Stimulated activated CD4-positive, alpha-beta T cell treated with anti-CD3 and anti-CD28 coated beads, Interleukin-12 subunit alpha, Interleukin-12 subunit beta, amount 100 ng/mL, for 24 hours (primary cell): ENCODE measurements around the gene PAK2.
A peak's percentile ranks its signal among the peaks of the same experiment; 100 is the strongest.
"Not testable (repeated sequence)": the region's sequence is repeated elsewhere in the genome, so short reads cannot be mapped to it uniquely, and the experiment has no call there.

Source experiments
- DNase-seq, 2 experiments: peaks; one replicate each; pipeline ENCODE4 v3.0.0-alpha.2; 2020; ENCODE audit warnings: low read depth in 2 of 2

PAK2 gene

DNA sequence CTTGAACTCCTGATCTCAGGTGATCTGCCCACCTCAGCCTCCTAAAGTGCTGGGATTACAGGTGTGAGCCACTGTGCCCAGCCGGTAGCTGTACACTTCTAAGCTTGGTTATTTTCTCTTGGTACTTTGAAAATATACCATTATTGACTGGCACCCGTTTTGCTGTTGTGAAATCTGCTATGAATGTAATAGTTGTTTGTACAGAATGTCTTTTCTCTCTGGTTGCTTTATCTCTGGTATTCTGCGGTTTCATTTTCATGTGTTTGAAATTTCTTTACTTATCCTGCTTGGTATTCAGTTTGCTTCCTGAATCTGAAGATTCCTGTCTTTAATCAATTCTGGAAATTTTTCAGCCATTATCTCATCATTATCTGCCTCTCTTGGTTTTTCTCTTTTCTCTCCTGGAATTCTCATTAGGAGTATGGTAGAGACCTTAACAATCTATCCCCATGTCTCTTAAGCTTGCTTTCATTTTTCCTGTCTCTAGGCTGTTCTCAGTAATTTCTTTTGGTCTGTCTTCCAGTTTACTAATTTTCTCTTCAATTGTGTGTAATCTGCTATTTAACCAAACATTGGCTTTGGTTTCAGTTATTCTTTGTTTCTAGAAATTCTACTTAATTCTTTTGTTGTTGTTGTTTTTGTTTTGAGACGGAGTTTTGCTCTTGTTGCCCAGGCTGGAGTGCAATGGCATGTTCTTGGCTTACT is 2.8 kb upstream of the PAK2 start:
- DNase-seq = no peak

DNA sequence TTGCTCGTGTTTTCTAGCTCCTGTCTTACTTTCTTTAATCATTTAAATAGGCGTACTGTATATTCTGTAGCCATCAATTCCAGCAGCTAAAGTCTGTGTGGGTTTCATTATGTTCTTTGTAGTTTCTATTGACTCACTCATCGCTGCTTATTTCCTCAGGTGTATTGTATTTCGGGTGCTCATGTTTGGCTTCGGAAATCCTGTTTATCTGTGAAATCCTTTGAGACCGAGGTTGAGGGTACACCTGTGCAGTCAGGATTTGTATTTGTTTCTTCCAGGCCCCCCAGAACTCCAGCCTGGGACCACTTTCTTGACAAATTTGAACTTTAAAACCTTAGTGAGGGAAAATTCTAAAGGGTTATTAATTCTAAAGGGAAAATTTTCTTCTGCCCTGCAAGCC is 2.0 kb upstream of the PAK2 start:
- DNase-seq = no peak

DNA sequence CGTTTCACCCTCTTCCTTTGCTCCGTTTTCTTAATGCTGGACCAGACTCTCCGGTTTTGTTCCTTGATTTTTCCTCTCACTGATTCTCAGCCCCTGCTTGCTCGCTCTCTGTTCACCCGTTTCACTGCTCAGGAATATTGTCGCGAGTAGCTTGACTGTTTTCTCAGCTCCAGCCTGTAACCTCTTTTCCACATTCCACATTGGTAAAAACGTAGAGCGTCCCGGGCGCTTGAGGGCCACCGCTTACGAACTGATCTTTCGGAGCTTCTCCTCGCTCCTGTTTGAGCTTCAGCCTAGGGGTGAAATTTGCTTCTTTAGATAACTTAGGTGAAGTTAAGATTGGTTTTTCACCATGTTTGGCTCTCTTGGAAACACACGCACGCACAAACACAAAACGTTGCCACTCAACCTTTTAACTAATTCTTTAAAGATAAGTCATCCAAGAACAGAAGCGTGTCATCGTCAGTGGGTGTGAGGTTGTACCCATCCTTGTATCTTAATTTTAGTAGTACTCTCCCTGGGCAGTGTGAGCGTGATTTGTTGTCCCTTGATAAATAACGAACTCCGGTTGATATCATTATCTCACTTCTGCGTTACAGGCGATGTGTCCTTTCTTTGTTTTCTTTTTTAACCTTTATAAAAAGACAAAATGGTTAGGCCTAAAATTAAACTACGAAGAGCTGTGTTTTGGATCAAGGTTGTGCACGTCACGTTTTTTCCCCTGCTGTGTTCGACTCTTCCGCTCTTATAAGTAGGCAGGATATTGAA is 1.0 kb downstream of the PAK2 start:
- DNase-seq = peak in 1 of 2 experiments; percentile 32

DNA sequence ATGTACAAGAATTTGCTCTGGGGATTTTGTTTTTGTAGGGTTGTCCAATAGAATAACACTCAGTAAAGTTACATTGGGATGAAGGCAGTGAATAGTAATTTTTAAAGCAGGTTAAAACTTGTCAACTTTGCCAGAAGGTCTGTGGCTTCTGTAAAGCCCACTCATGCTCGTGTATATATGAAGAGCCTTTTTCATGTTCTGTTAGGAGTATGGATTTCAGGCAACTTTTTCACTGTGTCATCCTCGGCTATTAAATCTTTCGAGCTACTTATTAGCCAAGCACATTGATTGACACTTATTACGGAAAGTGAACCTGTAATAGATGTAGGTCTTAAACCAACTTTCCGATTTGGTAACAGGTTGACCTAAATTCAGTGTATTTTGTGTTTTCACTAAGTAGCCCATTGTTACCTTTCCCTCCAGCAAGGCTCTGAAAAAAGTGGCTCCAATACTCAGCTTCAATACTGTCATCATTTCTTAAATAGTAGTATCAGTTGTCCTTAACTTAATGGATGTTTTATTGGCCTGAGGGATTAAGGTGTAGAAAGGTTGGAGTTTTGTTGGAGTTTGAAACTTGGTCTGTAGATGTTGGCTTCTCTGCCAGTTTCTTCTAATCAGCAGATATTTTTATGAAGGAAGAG is 1.7 kb downstream of the PAK2 start:
- DNase-seq = no peak

DNA sequence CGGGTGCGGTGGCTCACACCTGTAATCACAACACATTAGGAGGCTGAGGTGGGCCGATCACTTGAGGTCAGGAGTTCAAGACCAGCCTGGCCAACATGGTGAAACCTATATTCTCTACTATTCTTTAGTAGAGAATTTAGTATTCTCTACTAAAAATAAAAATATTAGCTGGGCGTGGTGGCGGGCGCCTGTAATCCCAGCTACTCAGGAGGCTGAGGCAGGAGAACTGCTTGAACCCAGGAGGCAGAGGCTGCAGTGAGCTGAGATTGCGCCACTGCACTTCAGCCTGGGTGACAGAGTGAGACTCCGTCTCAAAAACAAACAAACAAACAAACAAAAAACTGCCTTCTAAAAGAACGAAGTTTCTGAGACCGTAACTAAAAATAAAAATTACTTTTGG is 3.9 kb downstream of the PAK2 start:
- DNase-seq = not testable (repeated sequence)

DNA sequence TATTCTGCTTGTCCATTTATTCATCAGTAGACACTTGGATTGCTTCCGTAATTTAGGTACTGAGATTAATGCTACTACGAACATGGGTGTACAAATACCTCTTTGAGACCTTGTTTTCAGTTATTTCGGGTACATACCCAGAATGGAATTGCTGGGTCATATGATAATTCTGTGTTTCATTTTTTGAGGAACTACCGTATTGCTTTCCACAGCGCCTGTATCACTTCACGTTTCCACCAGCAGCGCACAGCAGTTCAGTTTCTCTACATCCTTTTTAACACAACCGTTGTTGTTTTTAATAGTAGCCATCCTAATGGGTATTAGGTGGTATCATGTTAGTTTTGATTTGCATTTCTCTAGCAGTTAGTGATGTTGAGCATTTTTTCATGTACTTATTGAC is 9.5 kb downstream of the PAK2 start:
- no peak for DNase-seq

DNA sequence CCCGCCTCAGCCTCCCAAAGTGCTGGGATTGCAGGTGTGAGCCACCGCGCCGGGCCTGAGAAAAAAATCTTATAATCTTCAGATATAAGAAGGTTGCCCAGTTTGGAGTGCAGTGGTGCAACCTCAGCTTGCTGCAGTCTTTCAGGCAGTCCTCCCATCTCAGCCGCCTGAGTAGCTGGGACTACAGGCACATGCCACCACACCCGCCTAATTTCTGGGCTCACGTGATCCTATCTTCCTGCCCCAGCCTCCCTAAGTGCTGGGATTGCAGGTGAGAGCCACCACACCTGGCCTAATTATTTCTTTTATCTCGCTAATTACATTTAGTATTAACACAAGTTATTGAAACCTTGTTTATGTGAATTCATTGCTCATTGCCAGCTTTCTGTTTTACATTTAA is 13.5 kb downstream of the PAK2 start:
- no peak for DNase-seq

DNA sequence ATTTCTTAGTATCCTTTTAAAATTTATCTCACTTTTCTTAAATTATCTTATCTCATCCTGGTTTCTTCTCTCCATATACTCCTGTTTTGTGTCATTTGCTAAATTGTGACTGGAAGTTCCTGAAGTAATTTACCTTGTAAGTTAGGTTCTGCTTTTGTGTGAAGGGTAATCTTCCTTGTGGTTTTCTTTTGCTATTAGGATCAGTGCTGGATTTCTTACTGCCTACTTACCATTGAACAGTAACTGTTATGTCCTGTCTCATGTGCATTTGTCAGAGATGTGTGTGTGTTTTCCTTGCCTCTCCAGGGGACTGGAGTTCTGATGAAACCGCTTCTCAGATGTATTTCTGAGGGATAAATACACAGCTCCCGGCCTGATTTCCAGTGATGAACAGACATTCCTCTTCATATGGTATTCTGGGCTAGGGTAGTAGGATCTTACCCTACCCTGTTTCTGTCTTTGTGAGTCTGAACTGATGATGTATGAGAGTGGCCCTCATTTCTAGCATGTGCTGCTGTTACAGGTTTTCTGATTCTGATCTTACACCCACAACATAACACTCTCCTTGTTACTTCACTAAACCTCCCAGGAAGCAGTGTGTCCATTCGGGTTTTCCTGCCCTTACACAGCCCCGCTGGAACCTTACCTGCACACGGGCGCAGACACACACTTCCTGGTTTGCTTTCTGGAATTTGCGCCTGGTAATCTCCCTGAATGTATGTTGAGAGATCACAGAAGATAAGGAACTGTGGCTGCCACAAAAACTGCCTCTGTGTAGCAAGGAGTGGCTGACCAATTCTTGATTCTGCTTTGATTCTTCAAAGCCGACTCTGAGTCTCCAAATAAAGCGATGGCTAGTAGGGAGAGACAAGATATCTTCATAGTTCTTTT is 14.7 kb downstream of the PAK2 start:
- DNase-seq = no peak

DNA sequence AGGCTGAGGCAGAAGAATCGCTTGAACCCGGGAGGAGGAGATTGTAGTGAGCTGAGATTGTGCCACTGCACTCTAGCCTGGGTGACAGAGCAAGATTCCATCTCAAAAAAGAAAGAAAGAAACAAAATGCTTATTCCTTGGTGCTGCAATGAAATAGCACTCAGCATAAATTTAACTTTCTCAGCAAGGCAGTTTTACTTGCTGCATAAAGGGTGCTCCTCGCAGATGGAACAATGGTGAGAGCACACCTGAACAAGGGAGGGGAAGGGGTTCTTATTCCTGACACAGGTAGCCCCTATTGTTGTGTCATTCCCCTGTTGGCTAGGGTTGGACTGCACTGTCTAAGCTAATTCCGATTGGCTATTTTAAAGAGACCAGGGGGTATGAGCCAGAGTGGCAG is 17.1 kb downstream of the PAK2 start:
- no peak for DNase-seq

DNA sequence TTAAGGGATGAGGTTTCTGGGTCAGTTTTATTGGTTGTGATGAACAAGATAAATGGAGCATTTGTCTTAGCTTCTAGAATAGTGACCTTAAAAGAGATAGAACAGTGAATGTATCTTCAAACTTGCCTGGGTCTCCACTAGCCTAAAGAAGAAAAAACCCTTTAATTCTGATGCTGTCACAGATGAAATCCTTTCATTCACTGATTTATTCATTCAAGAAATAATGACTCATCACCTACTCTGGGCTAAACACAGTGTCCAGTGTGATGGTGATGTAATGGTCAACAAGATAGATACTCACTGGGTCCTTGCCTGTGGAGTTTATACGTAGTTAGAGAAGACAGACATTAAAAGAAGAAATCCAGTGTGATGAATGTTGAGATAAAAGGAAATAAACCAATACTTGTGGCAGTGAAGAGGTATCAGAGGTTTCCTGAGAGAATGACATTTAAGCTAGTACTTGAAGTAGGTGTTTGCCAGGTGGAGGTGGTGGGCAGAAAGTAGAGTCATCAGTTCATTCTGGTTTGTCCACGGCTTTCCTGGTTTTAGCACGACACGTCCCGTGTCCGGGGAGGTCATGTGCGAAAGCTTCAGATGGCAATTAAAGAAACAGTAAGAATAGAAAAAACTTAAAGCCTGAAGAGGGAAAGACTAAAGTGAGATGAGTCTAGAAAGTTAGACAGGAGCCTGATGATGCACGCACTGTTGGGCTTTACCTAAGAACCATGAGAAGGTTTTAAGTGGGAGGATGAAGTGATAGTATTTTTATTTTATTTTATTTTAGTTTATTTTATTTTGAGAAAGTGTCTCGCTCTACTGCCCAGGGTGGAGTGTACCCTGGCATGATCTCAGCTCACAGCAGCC is 18.5 kb downstream of the PAK2 start:
- no peak for DNase-seq

DNA sequence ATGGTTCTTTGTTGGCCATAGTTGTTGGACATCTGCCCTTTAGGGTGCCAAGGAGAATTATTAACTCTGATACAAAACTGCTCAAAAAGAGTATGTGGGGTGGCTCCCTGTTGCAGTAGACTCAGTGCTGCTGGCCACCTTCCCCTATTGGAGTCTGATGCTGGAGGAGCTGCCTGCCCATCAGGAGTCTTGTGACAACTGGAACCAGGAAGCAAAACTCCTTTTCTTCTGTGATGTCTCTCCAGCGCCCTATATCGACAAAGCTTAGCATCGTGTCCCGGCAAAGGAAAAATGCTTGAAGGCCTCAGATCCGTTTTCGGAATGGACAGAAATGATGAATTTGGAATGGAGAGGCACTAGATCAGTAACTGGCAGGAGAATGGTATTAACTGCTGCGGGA is 23.5 kb downstream of the PAK2 start:
- DNase-seq = no peak

DNA sequence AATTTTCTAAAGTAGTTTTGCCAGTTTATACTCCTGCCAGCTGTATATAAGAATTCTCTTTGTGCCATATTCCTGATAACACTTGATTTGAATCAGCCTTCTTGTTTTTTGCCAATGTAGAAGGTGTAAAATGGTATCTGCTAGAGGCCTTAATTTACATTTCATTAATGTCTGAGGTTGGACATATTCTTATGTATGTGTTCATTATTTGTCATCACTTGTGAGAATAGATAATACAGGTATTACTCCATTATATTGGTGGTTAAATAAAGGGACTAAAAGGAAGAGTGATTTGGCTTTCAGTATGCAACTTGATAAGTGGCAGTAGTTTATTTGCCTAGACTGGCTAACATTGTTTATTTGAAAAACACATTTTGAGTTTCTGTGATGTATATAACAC is 25.8 kb downstream of the PAK2 start:
- DNase-seq = no peak

DNA sequence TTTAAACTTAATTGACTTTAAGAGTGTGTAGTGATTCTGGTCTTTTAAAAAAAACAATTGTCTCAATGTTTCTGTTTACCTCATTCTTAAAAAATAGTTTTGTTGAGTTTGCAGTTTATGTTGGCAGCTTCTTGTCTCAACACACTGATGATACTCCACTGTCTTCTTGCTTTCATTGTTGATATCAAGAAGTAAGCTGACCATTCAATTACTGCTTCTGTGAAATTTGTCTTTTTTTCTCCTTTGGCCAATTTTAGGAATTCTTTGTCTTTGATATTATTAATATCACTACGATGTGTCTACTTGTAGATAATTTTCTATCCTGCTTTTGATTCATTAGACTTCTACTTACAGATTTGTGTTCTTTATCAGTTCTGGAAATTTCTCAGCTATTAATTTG is 31.4 kb downstream of the PAK2 start:
- no peak for DNase-seq

DNA sequence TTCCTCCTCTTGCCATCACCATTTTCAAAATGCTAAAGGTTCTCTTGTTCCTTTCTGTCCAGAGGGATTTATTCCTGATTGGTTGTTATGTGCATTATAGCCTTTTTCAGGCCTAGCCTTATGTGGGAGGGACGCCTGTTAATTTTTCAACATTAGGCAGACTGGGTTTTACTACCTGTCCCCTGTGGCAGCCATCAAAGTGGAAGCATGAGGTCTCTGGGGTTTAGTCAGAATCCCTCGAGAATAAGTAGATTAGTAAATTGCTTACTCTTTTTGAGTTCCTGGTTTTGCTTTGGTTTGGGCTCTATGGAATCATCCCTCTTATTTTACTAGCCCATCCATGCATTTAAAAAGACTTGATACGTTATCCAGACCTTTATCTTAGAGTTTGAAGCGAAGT is 32.4 kb downstream of the PAK2 start:
- no peak for DNase-seq

DNA sequence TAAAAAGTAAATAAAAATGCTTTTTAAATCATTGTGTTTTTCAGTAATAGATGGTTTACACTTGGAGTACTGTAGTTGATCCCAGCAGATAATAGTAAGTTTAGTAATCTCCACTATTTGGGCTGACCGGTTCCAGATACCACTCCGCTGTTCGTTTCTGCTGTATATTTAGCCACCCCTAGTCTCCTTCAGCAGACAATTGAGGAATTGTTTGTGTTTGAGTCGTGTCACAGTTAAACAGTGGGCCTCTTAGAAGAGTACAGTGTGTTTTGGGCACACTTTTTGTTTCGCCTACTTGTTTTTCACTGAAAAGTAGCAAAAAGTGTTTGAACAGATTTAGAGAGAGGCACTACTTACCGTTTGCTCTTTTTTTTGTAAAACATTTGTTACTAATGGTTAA is 33.2 kb downstream of the PAK2 start:
- no peak for DNase-seq

DNA sequence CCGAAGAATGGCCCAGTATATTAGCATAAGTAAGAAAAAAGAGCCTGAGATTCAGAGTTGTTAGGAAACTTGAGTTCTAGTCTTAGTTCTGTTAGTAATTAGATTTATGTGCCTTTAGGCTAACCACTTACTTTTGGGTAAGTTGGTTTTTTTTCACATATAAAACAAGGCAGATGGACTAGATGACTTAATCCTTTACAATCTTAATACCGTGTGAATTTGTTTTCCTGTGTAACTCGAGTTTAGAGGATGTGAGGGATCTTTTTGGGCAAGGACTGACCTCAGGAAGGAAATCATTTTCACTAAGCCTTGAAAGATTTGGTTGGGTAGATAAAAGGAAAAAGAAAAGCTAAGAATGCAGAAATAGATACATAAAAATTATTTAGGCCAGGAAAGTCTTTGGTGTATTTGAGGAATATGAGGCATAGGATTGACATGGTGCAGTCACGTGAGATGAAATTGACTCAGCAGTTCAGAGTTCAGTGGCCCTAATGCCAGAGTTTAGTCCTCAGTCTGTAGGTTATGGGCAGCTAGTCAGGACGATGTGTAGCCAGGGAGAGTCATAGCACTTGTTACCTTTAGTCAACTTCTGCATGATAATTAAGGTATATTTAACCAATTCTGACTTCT is 34.6 kb downstream of the PAK2 start:
- no peak for DNase-seq

DNA sequence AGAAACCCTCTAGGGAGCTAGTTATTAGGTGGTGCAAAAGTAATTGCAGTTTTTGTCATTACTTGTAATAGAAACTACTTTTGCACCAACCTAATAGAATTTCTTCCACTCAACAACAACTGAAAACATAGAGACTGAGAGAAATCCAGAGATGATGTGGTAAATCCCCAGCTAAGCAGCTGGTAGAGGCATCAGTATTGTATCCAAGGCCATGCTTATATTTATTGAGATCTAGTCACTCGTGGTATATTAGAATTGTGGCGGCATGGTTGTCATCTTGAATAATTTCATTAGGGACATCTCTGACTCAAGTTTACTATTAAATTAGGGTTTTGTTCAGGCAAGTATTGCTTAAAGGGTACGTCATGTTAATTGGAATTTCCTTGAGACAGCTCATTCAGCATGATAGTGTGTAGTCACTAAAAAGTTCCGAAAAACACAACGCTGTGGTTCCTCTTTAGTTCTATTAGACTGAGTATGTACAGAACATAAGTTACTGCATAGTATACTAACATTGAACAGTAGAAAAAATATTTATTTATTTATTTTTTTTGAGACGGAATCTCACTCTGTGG is 35.3 kb downstream of the PAK2 start:
- no peak for DNase-seq

DNA sequence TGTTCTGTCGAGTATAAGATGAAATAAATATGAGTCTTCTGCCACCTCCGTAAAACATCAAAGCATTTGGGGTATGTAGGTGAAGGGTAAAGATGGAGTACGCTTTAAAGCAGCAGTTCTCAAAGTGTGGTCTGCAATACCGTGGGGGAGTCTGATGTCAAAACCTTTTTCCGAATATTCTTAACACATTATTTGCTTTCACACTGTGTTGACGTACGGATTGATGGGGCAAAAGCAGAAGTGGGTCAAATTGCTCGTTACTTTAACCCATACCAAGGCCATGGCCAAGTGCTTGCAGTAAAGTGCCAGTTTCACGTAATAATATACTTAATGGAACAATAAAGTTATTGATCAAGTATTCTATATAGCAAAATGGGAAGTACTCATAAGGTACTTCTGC is 36.3 kb downstream of the PAK2 start:
- no peak for DNase-seq

DNA sequence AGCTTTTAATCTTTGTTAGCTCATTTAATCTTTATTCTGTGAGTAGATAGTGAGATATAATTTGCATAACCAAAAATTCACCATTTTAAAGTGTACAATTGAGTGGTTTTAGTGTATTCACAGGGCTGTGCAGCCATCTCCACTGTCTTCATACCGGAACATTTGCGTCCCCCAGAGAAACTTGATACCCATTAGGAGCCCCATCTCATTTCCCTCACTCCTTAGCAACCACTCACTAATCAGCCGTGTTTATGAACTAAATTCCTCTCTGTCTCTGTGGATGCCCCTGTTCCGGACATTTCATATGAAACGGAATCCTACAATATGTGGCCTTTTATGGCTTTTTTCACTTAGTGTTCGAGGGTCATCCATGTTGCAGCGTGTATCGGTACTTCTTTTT is 38.2 kb downstream of the PAK2 start:
- DNase-seq = no peak

DNA sequence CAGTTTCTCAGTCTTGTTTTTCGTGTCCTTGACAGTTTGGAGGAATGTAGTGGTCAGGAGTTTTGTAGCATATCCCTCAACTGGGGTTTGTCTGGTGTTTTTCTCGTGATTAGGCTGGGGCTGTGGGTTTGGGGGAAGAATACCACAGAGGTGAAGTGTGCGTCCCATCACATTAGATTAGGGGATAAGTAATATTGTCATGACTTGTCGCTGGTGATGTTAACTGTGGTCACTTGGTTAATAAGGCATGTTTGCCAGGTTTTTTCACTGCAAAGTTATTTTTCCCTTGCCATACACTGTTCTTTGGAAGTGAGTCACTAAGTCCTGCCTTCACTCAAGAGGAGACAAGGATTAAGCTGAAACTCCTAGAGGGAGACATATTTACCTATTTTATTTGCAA is 39.1 kb downstream of the PAK2 start:
- DNase-seq = no peak
